ENCODE data around the gene RSBN1L.
"Not testable (repeated sequence)": the region's sequence is repeated elsewhere in the genome, so short reads cannot be mapped to it uniquely, and the experiment has no call there.

The RSBN1L gene

GRCh38 chr7:77765481-77765880, 69.2 kb downstream of the RSBN1L start:
- in situ Hi-C loops (cut with HindIII; ENCODE audit: low sequenced_read_pairs), result no loop called here

GRCh38 chr7:77765906-77766800, 69.9 kb downstream of the RSBN1L start:
- in situ Hi-C loops (cut with HindIII; ENCODE audit: low sequenced_read_pairs), result no loop called here

- in situ Hi-C loops (cut with HindIII; ENCODE audit: low sequenced_read_pairs), result no loop called here
Observed at GRCh38 chr7:77766801-77767605, 70.7 kb downstream of the RSBN1L start.

GRCh38 chr7:77770316-77770715, 74.1 kb downstream of the RSBN1L start:
- in situ Hi-C loops (cut with HindIII; ENCODE audit: low sequenced_read_pairs), result no loop called here

GRCh38 chr7:77771901-77772300, 75.6 kb downstream of the RSBN1L start:
- in situ Hi-C loops (cut with HindIII; ENCODE audit: low sequenced_read_pairs), result no loop called here

GRCh38 chr7:77778535-77778934, 82.3 kb downstream of the RSBN1L start:
- in situ Hi-C loops (cut with HindIII; ENCODE audit: low sequenced_read_pairs), result no loop called here

- in situ Hi-C loops (cut with HindIII; ENCODE audit: low sequenced_read_pairs), result no loop called here
Observed at GRCh38 chr7:77782383-77782782, 86.1 kb downstream of the RSBN1L start.

GRCh38 chr7:77783111-77783510, 86.9 kb downstream of the RSBN1L start:
- in situ Hi-C loops (cut with HindIII; ENCODE audit: low sequenced_read_pairs), result no loop called here

GRCh38 chr7:77783545-77783944, 87.3 kb downstream of the RSBN1L start:
- in situ Hi-C loops (cut with HindIII; ENCODE audit: low sequenced_read_pairs), result no loop called here

GRCh38 chr7:77784426-77784825, 88.2 kb downstream of the RSBN1L start:
- in situ Hi-C loops (cut with HindIII; ENCODE audit: low sequenced_read_pairs), result not testable (repeated sequence)

- in situ Hi-C loops (cut with HindIII; ENCODE audit: low sequenced_read_pairs), result no loop called here
Observed at GRCh38 chr7:77786018-77786417, 89.8 kb downstream of the RSBN1L start.

GRCh38 chr7:77786741-77787140, 90.5 kb downstream of the RSBN1L start:
- in situ Hi-C loops (cut with HindIII; ENCODE audit: low sequenced_read_pairs), result no loop called here

- in situ Hi-C loops (cut with HindIII; ENCODE audit: low sequenced_read_pairs), result no loop called here
Observed at GRCh38 chr7:77788327-77788902, 92.2 kb downstream of the RSBN1L start.

GRCh38 chr7:77791336-77791735, 95.1 kb downstream of the RSBN1L start:
- in situ Hi-C loops (cut with HindIII; ENCODE audit: low sequenced_read_pairs), result no loop called here

GRCh38 chr7:77791956-77792355, 95.7 kb downstream of the RSBN1L start:
- in situ Hi-C loops (cut with HindIII; ENCODE audit: low sequenced_read_pairs), result no loop called here

- in situ Hi-C loops (cut with HindIII; ENCODE audit: low sequenced_read_pairs), result no loop called here
Observed at GRCh38 chr7:77794000-77794399, 97.7 kb downstream of the RSBN1L start.

- in situ Hi-C loops (cut with HindIII; ENCODE audit: low sequenced_read_pairs), result no loop called here
Observed at GRCh38 chr7:77796109-77796508, 99.8 kb downstream of the RSBN1L start.

GRCh38 chr7:77796960-77797359, 100.7 kb downstream of the RSBN1L start:
- in situ Hi-C loops (cut with HindIII; ENCODE audit: low sequenced_read_pairs), result no loop called here

GRCh38 chr7:77797734-77798393, 101.6 kb downstream of the RSBN1L start:
- in situ Hi-C loops (cut with HindIII; ENCODE audit: low sequenced_read_pairs), result no loop called here

GRCh38 chr7:77798394-77799077, 102.3 kb downstream of the RSBN1L start, which contains the start of the genes PHTF2 and TMEM60:
Gene PHTF2 (plus strand): TSS chr7:77798773.
Gene TMEM60 (minus strand): TSS chr7:77798434. CDS start chr7:77794373, 4,061 bp downstream.
- in situ Hi-C loops (cut with HindIII; ENCODE audit: low sequenced_read_pairs), result no loop called here
